Naive thymus-derived CD8-positive, alpha-beta T cell (primary cell): ENCODE results near the gene NEK4. TPM values are rescaled to one million over a fixed set of nuclear protein-coding genes. Genes with fewer than 3 reads are reported as not detected.

Experiments used
- ATAC-seq, 2 donors: fragments of 150-1000 bp; cut with Tn5 transposase in 1 of 2; sonication (Bioruptor Pico), chemical (Tn5 transposase) in 1 of 2; 1 replicate in 1 of 2; 2 replicates in 1 of 2; pipeline ENCODE4 v1.10.0; 2021; ENCODE audit warnings: mild to moderate bottlenecking in 2 of 2, moderate library complexity in 2 of 2
- POLR2A ChIA-PET: fragments of 350-600 bp; sonication (Branson Sonifier 250); formaldehyde crosslinking; loops from one replicate; lab custom pipeline; 2021; ENCODE audit warnings: antibody characterized with exemption; lab: Charles Lee
- DNase-seq, 10 donors: peaks; one replicate each; pipeline versions ENCODE4 v3.0.0 to v3.0.0-alpha.2; 2020 to 2022
- H3K27ac Mint-ChIP-seq, 10 donors: one replicate each; pipeline ENCODE4 v1.8.0; 2020 to 2022; ENCODE audit warnings: mild to moderate bottlenecking in 10 of 10, mixed read lengths in 10 of 10, moderate library complexity in 4 of 10, inconsistent platforms in 1 of 10
- H3K27me3 Mint-ChIP-seq, 5 donors: one replicate each; pipeline ENCODE4 v1.8.0; 2021 to 2022; ENCODE audit warnings: mixed read lengths in 5 of 5
- H3K36me3 Mint-ChIP-seq, 3 donors: one replicate each; pipeline ENCODE4 v1.8.0; 2020 to 2022; ENCODE audit warnings: mixed read lengths in 3 of 3, mild to moderate bottlenecking in 2 of 3, inconsistent platforms in 1 of 3
- H3K4me1 Mint-ChIP-seq, 4 donors: one replicate each; pipeline ENCODE4 v1.8.0; 2021 to 2022; ENCODE audit warnings: mixed read lengths in 4 of 4
- H3K4me3 Mint-ChIP-seq, 10 donors: one replicate each; pipeline ENCODE4 v1.8.0; 2020 to 2022; ENCODE audit warnings: mild to moderate bottlenecking in 10 of 10, mixed read lengths in 10 of 10, moderate library complexity in 6 of 10, inconsistent platforms in 1 of 10
- H3K9me3 Mint-ChIP-seq, 9 donors: one replicate each; pipeline ENCODE4 v1.8.0; 2020 to 2022; ENCODE audit warnings: mixed read lengths in 9 of 9, mild to moderate bottlenecking in 3 of 9, inconsistent platforms in 1 of 9, moderate library complexity in 1 of 9
- polyA plus RNA-seq, 3 donors: library from polyadenylated mRNA; unstranded; fragments of 300-500 nt; fragmentation: Illumina TruSeq; gene quantifications; one replicate each; pipeline ENCODE4 v1.2.3, GENCODE V29; 2021
- total RNA-seq, 8 experiments: library from RNA in 2 of 8; stranded (reverse) in 2 of 8; gene quantifications; one replicate each; pipeline ENCODE4 v1.2.3 and lab custom pipeline; 2021 to 2026

NEK4 gene
- total and polyA plus RNA-seq, 5 experiments from 2014 or later: 6.2 to 25.3 (median 12.4) TPM

DNA sequence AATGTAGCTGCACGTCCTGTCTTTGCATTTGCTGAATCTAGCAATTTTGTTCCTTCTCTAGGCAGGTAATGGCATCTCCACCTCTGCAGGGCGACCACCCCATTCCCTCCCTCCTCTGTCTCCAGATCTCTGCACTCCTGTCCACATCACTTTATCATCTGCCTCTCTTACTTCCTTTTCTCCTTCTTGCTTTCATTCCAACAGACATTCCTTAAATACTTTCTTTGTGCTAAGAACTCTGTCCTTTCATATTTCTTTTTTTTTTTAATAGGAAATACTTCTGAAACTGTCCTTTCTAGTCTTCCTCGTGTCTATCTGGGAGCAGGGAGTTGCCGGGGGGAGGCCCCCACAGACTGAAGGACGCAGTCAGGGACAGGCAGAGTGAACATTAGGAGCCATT is 31.1 kb upstream of the NEK4 start:
- Mint-ChIP-seq H3K4me1 (no peaks in the 10 kb centered on the region), H3K4me3 (no peak overlapping the region), H3K27me3 (peaks cover 0 to 5% (median 0%) of the 10 kb centered on the region in 5 donors), H3K36me3 (no peaks in the 10 kb centered on the region), H3K9me3 (no peaks in the 10 kb centered on the region), H3K27ac (peak overlapping the region in 1 of 10 donors; percentile 53)
- DNase-seq (no peak), ATAC-seq (no peak)
- POLR2A ChIA-PET: no interaction called here

DNA sequence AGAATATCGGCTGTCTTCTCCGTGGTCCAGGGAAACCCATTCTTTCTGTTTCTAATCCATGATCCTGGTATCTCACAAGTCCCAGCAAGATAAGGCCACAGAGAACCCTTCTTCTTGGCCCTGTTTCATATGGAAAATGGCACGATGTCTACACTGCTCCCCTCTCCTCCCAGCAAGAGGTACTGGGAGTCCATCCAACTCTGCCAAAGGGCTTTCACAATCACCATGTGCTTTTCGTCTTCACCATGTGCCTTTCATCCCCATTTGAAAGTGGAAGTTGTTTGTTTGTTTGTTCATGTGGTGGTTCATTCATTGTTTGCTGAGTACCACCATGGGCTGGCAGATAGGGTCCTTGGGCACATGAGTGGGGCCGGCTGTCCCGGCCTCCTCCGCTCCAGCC is 29.3 kb upstream of the NEK4 start:
- no peak overlapping the region for H3K4me3 Mint-ChIP-seq
- H3K4me1 Mint-ChIP-seq: no peaks in the 10 kb centered on the region
- peaks cover 0 to 5% (median 0%) of the 10 kb centered on the region in 5 donors for H3K27me3 Mint-ChIP-seq
- ATAC-seq (no peak), DNase-seq (no peak)
- no peaks in the 10 kb centered on the region for H3K9me3 Mint-ChIP-seq
- POLR2A ChIA-PET: no interaction called here
- H3K27ac Mint-ChIP-seq: no peak overlapping the region
- no peaks in the 10 kb centered on the region for H3K36me3 Mint-ChIP-seq

DNA sequence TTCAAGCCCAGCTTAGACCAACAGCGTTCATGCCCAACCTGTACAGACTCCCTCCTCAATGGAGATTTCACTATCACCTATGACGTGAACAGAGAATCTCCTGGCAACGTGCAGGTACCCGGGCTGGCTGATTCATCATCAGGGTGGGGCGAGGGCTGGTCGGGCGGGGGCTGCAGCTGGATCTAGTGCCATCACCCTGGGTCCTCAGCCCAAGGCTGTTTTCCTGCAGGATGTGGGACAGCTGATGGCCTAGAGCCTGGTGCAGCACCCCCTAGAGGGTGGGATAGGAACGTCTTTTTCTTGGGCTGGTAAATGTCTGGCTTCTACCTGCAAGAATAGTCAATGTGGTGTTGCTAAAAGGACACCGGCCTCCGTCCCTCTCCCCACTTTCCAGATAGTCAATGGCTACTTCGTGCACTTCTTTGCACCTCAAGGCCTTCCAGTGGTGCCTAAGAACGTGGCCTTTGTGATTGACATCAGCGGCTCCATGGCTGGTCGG is 28.3 kb upstream of the NEK4 start:
- H3K9me3 Mint-ChIP-seq: no peaks in the 10 kb centered on the region
- no peaks in the 10 kb centered on the region for H3K36me3 Mint-ChIP-seq
- no peak overlapping the region for H3K27ac Mint-ChIP-seq
- H3K27me3 Mint-ChIP-seq: peaks cover 0 to 5% (median 0%) of the 10 kb centered on the region in 5 donors
- H3K4me3 Mint-ChIP-seq: no peak overlapping the region
- peak in 1 of 10 donors; percentile 5 for DNase-seq
- no peak for ATAC-seq
- H3K4me1 Mint-ChIP-seq: no peaks in the 10 kb centered on the region
- POLR2A ChIA-PET: interaction anchor here (0.5 kb wide), 1 partner anchor 194 kb away, joined by 4 read pairs; no protein-coding TSS in a partner anchor

DNA sequence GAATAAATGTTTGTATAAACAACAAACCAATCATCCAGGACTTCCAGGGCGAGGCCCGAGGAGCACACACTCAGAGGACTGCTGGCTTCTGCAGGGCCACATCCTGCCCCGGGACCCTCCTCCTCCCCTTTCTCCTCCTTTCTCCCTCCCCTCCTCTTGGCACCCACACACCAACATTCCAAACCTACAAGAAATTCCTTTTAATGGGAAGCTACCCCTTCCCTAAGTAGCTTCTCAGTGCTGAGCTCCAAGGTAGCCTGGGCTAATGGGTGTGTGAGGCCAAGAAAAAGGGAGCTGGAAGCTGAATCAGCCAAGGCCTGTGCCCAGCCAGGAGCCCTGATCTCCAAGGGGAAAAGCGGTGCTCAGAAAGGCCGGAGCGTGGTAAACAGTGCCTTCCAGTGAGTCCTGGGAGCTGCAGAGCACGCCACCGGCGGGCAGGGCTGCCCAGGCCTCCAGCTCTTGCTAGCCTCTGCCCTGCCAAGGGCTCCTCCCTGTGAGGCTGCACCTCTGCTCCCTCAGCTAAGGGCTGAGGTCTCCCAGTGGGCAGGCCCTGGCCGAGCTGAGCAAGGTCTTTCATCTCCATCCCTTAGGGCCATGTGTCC is 27.7 kb upstream of the NEK4 start:
- DNase-seq: no peak
- no peaks in the 10 kb centered on the region for H3K4me1 Mint-ChIP-seq

DNA sequence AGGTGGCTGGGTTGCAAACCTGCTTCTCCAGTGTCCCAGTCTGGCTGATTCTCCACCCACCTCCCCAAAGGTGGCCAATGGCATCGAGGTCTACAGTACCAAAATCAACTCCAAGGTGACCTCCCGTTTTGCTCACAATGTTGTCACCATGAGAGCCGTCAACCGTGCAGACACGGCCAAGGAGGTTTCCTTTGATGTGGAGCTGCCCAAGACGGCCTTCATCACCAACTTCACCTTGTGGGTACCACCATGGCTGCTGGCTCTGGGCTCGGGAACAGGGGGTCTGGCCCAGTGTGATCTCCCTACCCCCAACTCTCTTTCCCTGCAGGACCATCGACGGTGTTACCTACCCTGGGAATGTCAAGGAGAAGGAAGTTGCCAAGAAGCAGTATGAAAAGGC is 25.7 kb upstream of the NEK4 start:
- Mint-ChIP-seq H3K27ac (no peak overlapping the region), H3K9me3 (no peaks in the 10 kb centered on the region), H3K4me1 (no peaks in the 10 kb centered on the region)

More for the DNA sequence above, 27.7 kb upstream of the NEK4 start:
- H3K36me3 Mint-ChIP-seq: no peaks in the 10 kb centered on the region
- ATAC-seq: no peak
- POLR2A ChIA-PET: interaction anchor here (0.5 kb wide), 1 partner anchor 194 kb away, joined by 4 read pairs; no protein-coding TSS in a partner anchor
- no peaks in the 10 kb centered on the region for H3K9me3 Mint-ChIP-seq
- H3K4me3 Mint-ChIP-seq: no peak overlapping the region
- H3K27me3 Mint-ChIP-seq: peaks cover 0 to 5% (median 0%) of the 10 kb centered on the region in 5 donors
- H3K27ac Mint-ChIP-seq: no peak overlapping the region

DNA sequence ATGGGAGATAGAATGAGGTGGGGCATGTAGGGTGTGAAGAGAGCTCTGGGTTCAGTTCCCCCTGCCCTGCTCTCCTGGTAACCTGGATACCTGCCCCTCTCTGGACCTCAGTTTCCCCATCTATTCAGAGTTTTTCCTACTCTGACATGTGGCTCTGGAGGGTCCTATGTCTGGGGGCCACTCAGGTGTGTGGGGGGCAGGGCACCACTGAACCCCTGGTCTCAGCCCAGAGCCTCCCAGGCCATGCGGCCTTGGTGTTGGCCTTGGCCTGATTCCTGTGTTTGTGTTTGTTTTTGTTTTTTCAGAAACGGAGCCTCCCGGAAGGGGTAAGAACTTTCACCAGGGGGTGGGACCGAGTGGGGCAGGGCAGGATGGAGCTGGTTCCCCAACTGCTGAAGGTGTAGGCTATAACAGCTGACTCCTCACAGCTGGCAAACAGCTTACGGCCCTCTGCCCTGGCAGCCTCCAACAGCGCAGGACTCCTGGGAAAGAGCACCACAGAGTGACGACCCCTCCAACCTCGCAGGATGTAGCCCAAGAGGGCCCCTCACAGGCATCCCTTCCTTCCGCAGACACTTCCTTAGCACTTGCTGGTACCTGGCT is 24.7 kb upstream of the NEK4 start:
- POLR2A ChIA-PET: no interaction called here
- no peak overlapping the region for H3K4me3 Mint-ChIP-seq
- peak overlapping the region in 1 of 10 donors; percentile 65 for H3K27ac Mint-ChIP-seq
- ATAC-seq: no peak
- DNase-seq: no peak
- no peaks in the 10 kb centered on the region for H3K27me3 Mint-ChIP-seq
- no peaks in the 10 kb centered on the region for H3K4me1 Mint-ChIP-seq
- no peaks in the 10 kb centered on the region for H3K36me3 Mint-ChIP-seq
- H3K9me3 Mint-ChIP-seq: no peaks in the 10 kb centered on the region

More for the DNA sequence above, 25.7 kb upstream of the NEK4 start:
- H3K27me3 Mint-ChIP-seq: no peaks in the 10 kb centered on the region
- DNase-seq (no peak), ATAC-seq (no peak)
- POLR2A ChIA-PET: no interaction called here
- H3K36me3 Mint-ChIP-seq: no peaks in the 10 kb centered on the region
- H3K4me3 Mint-ChIP-seq: no peak overlapping the region

DNA sequence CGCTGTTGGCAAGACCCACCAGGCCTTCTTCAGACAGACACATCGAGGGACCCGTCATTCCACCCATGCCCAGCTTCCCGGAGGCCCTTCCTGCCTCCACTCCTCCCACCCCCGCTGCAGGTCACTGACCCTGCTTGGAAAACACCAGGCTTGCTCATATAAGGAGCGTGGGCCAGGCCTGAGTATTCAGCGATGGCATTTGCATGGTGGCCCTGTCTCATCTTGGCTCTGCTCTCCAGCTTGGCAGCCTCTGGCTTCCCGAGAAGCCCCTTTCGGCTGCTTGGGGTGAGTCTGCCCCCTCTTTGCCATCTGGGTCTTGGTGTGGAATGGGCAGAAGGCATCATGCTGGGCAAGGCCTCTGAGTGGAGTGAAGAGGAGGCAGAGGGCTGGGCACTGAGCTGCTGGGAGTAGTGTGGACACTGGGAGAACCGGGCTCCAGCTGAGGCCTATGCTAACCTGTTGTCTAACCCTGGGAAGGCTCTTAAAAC is 23.9 kb upstream of the NEK4 start, which contains the start of gene ITIH3:
TSS of gene ITIH3 (plus strand) at position 185 of the 488 bp plus-strand sequence. CDS start at position 193, 8 bp downstream.
- Mint-ChIP-seq H3K27me3 (no peaks in the 10 kb centered on the region), H3K36me3 (no peaks in the 10 kb centered on the region), H3K4me1 (no peaks in the 10 kb centered on the region), H3K9me3 (no peaks in the 10 kb centered on the region), H3K27ac (peak within 1 kb of the TSS in 2 of 10 donors; percentile 22 to 65), H3K4me3 (no peak within 1 kb of the TSS)
- no peak for DNase-seq
- ATAC-seq: no peak
- POLR2A ChIA-PET: no interaction called here

DNA sequence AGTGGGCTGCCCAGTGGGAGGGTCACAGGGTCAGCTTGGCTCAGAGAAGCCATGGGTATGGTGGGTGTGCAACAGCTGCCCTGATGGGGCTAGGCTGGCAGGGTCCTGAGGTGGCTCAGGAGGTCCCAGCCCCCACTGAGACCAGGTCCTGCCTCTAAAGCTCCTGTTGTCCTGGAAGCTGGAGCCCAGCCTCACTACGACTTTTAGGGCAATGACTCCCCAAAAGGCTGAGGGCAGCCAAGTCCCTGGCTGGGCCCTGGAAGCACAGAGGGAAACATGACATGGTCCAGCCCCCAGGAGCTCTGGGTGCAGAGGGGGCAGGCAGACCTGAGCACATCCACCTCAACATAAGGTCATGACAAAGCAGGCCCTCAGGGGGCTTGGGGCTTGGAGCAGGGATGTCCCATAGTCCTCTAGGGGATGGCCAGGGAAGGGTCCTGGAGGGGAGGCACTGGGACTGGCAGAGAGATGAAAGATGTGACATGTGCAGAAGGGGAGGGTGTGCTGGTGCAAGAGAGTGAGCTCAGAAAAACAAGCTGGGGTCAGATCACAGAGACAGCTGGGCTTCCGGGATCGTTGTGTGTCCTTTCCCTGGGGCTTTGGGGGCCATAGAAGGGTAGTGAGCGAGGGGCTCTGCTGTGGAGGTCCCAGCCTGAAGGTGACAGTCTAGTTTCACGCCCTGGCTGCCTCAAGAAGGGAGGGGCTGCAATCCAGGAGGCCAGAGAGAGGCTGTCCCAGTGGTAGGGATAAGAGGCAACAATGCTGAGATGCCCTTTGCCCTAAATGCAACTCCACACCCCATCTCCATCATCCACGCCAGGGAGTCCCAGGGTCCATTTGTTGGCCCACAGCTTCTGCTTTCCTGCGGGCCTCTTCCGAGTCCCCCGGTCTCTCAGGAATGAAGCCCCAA is 23.2 kb upstream of the NEK4 start:
- peak overlapping the region in 1 of 10 donors; percentile 22 for H3K27ac Mint-ChIP-seq
- POLR2A ChIA-PET: no interaction called here

DNA sequence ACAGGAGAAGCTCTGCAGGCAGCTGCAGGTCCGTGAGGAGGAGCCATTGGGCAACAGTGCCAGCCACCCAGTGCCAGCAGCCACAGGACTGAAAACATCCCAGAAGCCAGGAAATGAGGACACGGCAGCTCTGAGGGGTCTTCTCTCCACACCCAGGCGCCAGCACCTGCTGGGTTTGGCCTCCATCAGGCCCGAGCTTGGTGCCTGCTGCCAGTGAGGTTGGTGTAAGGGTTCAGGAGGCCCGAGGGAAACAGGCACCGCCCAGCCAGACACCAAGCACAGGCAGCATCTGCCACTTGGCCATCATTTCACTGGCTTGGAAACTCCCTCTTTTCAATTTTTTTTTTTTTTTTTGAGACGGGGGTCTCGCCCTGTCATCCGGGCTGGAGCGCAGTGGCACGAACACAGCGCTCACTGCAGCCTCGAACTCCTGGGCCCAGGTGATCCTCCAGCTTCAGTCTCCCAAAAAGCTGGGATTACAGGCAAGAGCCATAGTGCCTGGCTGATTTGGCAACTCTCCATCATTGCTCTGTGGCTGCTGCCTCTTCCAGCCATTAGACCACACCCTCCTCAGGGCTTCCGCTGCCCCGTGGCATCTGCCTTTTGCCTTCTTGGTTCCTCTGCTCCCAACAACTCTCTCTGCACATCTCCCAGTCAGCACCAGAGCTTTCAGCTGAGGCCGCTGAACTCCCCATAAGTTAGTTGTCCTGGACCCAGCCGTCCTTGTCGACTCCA is 22.4 kb upstream of the NEK4 start:
- no peaks in the 10 kb centered on the region for H3K9me3 Mint-ChIP-seq
- H3K4me3 Mint-ChIP-seq: no peak overlapping the region
- no peaks in the 10 kb centered on the region for H3K36me3 Mint-ChIP-seq
- DNase-seq (no peak), ATAC-seq (no peak)
- H3K27me3 Mint-ChIP-seq: no peaks in the 10 kb centered on the region
- POLR2A ChIA-PET: no interaction called here
- peaks cover 0 to 2% (median 0%) of the 10 kb centered on the region in 4 donors for H3K4me1 Mint-ChIP-seq
- peak overlapping the region in 1 of 10 donors; percentile 22 for H3K27ac Mint-ChIP-seq

More for the DNA sequence above, 23.2 kb upstream of the NEK4 start:
- peaks cover 0 to under 1% (median 0%) of the 10 kb centered on the region in 4 donors for H3K4me1 Mint-ChIP-seq
- no peak overlapping the region for H3K4me3 Mint-ChIP-seq
- no peaks in the 10 kb centered on the region for H3K36me3 Mint-ChIP-seq
- no peak for ATAC-seq
- no peaks in the 10 kb centered on the region for H3K9me3 Mint-ChIP-seq
- H3K27me3 Mint-ChIP-seq: no peaks in the 10 kb centered on the region
- DNase-seq: no peak

DNA sequence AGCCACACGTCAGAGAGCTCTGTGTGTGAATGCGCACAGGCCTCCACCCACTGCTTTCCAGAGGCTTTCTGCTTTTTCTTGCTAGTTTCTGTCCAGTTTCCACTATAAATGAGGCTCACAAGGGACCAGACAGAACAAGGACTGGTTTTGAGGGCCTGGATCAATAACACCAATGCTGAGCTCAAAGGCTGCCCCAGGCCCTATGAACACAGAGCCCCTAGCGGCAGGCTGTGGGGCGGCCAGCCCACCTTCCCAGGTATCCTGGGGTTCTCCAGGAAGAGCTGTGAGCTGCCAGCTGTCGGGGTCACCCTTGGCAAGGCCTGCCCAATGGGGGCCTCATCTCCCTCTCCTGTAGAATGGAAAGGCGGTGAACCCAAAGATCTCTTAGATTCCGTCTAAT is 21.7 kb upstream of the NEK4 start:
- Mint-ChIP-seq H3K27ac (no peak overlapping the region), H3K27me3 (no peaks in the 10 kb centered on the region)

DNA sequence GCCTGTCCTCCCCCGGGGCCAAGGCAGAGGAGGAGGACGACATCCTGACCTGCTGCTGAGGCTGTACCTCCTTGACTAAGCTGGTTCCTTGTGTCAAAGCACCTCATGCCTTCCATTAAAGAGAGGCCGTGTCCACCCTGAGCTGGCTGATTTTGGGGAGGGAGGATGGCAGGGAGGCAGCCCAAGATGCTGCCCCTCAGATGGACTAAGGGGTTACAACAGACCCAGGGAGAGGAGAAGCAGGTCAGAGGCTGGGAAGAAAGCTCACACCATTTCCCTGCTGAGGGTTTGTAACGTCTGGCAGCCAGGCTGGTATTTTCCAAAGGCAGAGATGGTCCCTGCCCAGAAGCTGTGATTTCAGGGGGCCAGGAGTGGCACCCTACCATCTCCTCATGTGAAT is 21.2 kb upstream of the NEK4 start:
- Mint-ChIP-seq H3K4me3 (no peak overlapping the region), H3K9me3 (no peaks in the 10 kb centered on the region), H3K36me3 (no peaks in the 10 kb centered on the region), H3K27me3 (no peaks in the 10 kb centered on the region), H3K27ac (peak overlapping the region in 1 of 10 donors; percentile 22), H3K4me1 (peaks cover 0 to 2% (median 0%) of the 10 kb centered on the region in 4 donors)
- POLR2A ChIA-PET: no interaction called here
- ATAC-seq (no peak), DNase-seq (no peak)

More for the DNA sequence above, 21.7 kb upstream of the NEK4 start:
- Mint-ChIP-seq H3K4me3 (no peak overlapping the region), H3K9me3 (no peaks in the 10 kb centered on the region), H3K4me1 (peaks cover 0 to 2% (median 0%) of the 10 kb centered on the region in 4 donors), H3K36me3 (no peaks in the 10 kb centered on the region)
- no peak for ATAC-seq
- POLR2A ChIA-PET: no interaction called here
- DNase-seq: no peak

DNA sequence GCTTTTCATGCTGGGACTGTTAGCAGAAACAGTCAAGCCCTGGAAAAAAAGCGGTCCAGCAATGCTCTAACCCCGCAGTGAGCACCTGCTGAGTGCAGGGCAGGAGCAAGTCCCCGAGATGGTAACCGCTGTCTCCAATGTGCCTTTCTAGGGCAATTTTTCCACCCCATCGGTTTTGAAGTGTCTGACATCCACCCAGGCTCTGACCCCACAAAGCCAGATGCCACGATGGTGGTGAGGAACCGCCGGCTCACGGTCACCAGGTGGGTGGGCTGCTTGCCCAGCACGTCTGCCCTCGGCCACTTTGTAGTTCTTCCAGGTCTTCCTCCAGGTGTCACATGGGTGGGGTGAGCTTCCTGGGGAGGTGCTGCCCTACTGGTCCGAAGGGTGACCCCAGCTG is 20.6 kb upstream of the NEK4 start:
- Mint-ChIP-seq H3K27me3 (no peaks in the 10 kb centered on the region), H3K4me3 (no peak overlapping the region), H3K9me3 (no peaks in the 10 kb centered on the region), H3K4me1 (peaks cover 0 to 2% (median 0%) of the 10 kb centered on the region in 4 donors), H3K36me3 (no peaks in the 10 kb centered on the region), H3K27ac (no peak overlapping the region)
- POLR2A ChIA-PET: no interaction called here
- ATAC-seq (no peak), DNase-seq (no peak)
